GM23338 (cell line): ENCODE data around the gene APOBEC3F.

ENCODE experiments used
- CTCF ChIP-seq, 2 experiments: fragments of 200-600 bp in 1 of 2; sonication (generic) in 1 of 2; conservative IDR thresholded peaks; 2 replicates each; pipeline versions ENCODE4 v1.5.1 to v1.6.1; 2016 to 2017; ENCODE audit warnings: antibody characterized with exemption in 2 of 2, low read depth in 2 of 2, mild to moderate bottlenecking in 2 of 2, moderate library complexity in 1 of 2
- ETS1 ChIP-seq: IDR thresholded peaks from 2 replicates; pipeline ENCODE4 v1.6.1; 2016; ENCODE audit warnings: antibody characterized with exemption
- EZH2 ChIP-seq: fragments of 200-600 bp; sonication (generic); IDR thresholded peaks from one replicate; pipeline ENCODE4 v1.8.0; 2017; ENCODE audit warnings: antibody characterized with exemption, mild to moderate bottlenecking, low read depth; ENCODE audit not compliant: unreplicated experiment
- EZH2phosphoT487 ChIP-seq: fragments of 200-600 bp; sonication (generic); IDR thresholded peaks from one replicate; pipeline ENCODE4 v1.8.1; 2018; ENCODE audit warnings: antibody characterized with exemption; ENCODE audit not compliant: unreplicated experiment
- POLR2AphosphoS5 ChIP-seq: IDR thresholded peaks from 2 replicates; pipeline ENCODE4 v1.6.1; 2016; ENCODE audit warnings: antibody characterized with exemption, low read depth
- TF ChIP-seq, protein P1 (sequence below): IDR thresholded peaks from one replicate; pipeline ENCODE4 v1.6.1; 2018; ENCODE audit warnings: antibody characterized with exemption; ENCODE audit not compliant: unreplicated experiment
- TF ChIP-seq, protein P2 (sequence below): fragments of 250-450 bp; sonication (Bioruptor Pico); IDR thresholded peaks from 2 replicates; pipeline ENCODE4 v1.5.0; 2020; ENCODE audit warnings: mild to moderate bottlenecking, moderate library complexity

DNA sequence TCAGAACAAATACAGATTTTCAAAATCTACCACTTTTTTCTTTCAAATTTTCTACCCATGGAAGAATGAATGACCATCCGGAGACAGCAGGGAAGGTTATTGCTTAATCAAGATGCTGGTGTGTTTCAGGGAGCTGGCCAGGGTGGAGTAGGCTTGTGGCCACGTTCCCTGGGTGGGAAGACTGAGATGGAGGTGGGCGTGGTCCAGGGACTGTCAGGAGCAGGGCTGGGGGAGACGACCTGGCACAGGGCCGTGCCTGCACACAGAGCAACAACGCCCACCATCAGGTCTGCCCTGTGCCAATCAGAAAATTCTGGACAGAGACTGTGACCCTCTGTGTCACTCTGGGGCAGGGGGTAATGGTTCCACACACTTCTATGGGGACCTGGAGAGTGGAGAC, 49.3 kb downstream of the APOBEC3F start:
- no peak for TF ChIP-seq CTCF (conservative IDR thresholded peaks at IDR 0.05; ENCODE audit: low read depth in 2 of 2)
- no peak for TF ChIP-seq EZH2phosphoT487
- TF ChIP-seq POLR2AphosphoS5 = no peak
- TF ChIP-seq, protein P1, sequence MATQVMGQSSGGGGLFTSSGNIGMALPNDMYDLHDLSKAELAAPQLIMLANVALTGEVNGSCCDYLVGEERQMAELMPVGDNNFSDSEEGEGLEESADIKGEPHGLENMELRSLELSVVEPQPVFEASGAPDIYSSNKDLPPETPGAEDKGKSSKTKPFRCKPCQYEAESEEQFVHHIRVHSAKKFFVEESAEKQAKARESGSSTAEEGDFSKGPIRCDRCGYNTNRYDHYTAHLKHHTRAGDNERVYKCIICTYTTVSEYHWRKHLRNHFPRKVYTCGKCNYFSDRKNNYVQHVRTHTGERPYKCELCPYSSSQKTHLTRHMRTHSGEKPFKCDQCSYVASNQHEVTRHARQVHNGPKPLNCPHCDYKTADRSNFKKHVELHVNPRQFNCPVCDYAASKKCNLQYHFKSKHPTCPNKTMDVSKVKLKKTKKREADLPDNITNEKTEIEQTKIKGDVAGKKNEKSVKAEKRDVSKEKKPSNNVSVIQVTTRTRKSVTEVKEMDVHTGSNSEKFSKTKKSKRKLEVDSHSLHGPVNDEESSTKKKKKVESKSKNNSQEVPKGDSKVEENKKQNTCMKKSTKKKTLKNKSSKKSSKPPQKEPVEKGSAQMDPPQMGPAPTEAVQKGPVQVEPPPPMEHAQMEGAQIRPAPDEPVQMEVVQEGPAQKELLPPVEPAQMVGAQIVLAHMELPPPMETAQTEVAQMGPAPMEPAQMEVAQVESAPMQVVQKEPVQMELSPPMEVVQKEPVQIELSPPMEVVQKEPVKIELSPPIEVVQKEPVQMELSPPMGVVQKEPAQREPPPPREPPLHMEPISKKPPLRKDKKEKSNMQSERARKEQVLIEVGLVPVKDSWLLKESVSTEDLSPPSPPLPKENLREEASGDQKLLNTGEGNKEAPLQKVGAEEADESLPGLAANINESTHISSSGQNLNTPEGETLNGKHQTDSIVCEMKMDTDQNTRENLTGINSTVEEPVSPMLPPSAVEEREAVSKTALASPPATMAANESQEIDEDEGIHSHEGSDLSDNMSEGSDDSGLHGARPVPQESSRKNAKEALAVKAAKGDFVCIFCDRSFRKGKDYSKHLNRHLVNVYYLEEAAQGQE = no peak
- TF ChIP-seq ETS1 = no peak
- TF ChIP-seq, protein P2, sequence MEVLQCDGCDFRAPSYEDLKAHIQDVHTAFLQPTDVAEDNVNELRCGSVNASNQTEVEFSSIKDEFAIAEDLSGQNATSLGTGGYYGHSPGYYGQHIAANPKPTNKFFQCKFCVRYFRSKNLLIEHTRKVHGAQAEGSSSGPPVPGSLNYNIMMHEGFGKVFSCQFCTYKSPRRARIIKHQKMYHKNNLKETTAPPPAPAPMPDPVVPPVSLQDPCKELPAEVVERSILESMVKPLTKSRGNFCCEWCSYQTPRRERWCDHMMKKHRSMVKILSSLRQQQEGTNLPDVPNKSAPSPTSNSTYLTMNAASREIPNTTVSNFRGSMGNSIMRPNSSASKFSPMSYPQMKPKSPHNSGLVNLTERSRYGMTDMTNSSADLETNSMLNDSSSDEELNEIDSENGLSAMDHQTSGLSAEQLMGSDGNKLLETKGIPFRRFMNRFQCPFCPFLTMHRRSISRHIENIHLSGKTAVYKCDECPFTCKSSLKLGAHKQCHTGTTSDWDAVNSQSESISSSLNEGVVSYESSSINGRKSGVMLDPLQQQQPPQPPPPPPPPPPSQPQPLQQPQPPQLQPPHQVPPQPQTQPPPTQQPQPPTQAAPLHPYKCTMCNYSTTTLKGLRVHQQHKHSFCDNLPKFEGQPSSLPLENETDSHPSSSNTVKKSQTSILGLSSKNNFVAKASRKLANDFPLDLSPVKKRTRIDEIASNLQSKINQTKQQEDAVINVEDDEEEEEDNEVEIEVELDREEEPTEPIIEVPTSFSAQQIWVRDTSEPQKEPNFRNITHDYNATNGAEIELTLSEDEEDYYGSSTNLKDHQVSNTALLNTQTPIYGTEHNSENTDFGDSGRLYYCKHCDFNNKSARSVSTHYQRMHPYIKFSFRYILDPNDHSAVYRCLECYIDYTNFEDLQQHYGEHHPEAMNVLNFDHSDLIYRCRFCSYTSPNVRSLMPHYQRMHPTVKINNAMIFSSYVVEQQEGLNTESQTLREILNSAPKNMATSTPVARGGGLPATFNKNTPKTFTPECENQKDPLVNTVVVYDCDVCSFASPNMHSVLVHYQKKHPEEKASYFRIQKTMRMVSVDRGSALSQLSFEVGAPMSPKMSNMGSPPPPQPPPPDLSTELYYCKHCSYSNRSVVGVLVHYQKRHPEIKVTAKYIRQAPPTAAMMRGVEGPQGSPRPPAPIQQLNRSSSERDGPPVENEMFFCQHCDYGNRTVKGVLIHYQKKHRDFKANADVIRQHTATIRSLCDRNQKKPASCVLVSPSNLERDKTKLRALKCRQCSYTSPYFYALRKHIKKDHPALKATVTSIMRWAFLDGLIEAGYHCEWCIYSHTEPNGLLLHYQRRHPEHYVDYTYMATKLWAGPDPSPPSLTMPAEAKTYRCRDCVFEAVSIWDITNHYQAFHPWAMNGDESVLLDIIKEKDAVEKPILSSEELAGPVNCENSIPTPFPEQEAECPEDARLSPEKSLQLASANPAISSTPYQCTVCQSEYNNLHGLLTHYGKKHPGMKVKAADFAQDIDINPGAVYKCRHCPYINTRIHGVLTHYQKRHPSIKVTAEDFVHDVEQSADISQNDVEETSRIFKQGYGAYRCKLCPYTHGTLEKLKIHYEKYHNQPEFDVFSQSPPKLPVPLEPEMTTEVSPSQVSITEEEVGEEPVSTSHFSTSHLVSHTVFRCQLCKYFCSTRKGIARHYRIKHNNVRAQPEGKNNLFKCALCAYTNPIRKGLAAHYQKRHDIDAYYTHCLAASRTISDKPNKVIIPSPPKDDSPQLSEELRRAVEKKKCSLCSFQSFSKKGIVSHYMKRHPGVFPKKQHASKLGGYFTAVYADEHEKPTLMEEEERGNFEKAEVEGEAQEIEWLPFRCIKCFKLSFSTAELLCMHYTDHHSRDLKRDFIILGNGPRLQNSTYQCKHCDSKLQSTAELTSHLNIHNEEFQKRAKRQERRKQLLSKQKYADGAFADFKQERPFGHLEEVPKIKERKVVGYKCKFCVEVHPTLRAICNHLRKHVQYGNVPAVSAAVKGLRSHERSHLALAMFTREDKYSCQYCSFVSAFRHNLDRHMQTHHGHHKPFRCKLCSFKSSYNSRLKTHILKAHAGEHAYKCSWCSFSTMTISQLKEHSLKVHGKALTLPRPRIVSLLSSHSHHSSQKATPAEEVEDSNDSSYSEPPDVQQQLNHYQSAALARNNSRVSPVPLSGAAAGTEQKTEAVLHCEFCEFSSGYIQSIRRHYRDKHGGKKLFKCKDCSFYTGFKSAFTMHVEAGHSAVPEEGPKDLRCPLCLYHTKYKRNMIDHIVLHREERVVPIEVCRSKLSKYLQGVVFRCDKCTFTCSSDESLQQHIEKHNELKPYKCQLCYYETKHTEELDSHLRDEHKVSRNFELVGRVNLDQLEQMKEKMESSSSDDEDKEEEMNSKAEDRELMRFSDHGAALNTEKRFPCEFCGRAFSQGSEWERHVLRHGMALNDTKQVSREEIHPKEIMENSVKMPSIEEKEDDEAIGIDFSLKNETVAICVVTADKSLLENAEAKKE (CRISPR knock-in tag) = no peak
- TF ChIP-seq EZH2 = no peak
